Lower leg skin (tissue), 4 donors: ENCODE data around the gene NEUROD4. TPM values are rescaled to one million over a fixed set of nuclear protein-coding genes. Genes with fewer than 3 reads are reported as not detected.
"Not testable (repeated sequence)": the region's sequence is repeated elsewhere in the genome, so short reads cannot be mapped to it uniquely, and the experiment has no call there.

ENCODE experiments used
- DNase-seq, 2 donors: peaks; one replicate each; pipeline ENCODE4 v3.0.0-alpha.2; 2019; ENCODE audit warnings: low spot score in 2 of 2
- H3K4me3 ChIP-seq: fragments of 200-600 bp; sonication (generic); 2 replicates; pipeline ENCODE4 v1.5.1; 2017; ENCODE audit warnings: mild to moderate bottlenecking, low read depth; ENCODE audit not compliant: poor library complexity, severe bottlenecking
- CTCF ChIP-seq, 3 donors: fragments of 450-650 bp; IDR thresholded peaks; one replicate each; pipeline ENCODE4 v1.5.1; 2016; ENCODE audit warnings: antibody characterized with exemption in 3 of 3, mild to moderate bottlenecking in 3 of 3, moderate library complexity in 2 of 3
- POLR2A ChIP-seq, 2 donors: fragments of 450-650 bp; IDR thresholded peaks; one replicate each; pipeline ENCODE4 v1.6.1; 2016 to 2017; ENCODE audit warnings: antibody characterized with exemption in 2 of 2, mild to moderate bottlenecking in 1 of 2, moderate library complexity in 1 of 2
- WGBS, 2 donors: methylation state at CpG; one replicate each; pipeline ENCODE4 v1.1.5; 2018; 5-methylcytosine and 5-hydroxymethylcytosine counted together
- intact Hi-C: fragments of 100-400 bp; cut with DNase I; formaldehyde crosslinking; loops from one replicate; pipeline ENCODE4 v1.15.0; 2023; ENCODE audit warnings: low total_unique reads
- total RNA-seq, 4 donors: library from RNA; depleted of rRNA; stranded (reverse); fragments of >200 nt; gene quantifications; one replicate each; pipeline ENCODE4 v1.1.0, GENCODE V29; 2016

NEUROD4 gene
- total RNA-seq, 4 donors from 2014 or later: not detected

GRCh38 chr12:54984658-54985376 is 35.0 kb upstream of the NEUROD4 start, which contains the start of gene TESPA1:
TESPA1 (minus strand) TSS chr12:54984762; CDS start chr12:54974562, 10,200 bp downstream.
- no peak for TF ChIP-seq CTCF (IDR thresholded peaks at IDR 0.05)
- TF ChIP-seq POLR2A (IDR thresholded peaks at IDR 0.05): no peak
- intact Hi-C loops: no loop called here
- WGBS, 2 donors: 54 to 55% methylated on average over 12 of the region's 12 CpGs
- peak; percentile 62 to 91 for DNase-seq
- no peak within 1 kb of the TSS for H3K4me3 ChIP-seq

- WGBS, 2 donors: 88 to 95% methylated on average over 3 of the region's 3 CpGs
- DNase-seq, H3K4me3 ChIP-seq, intact Hi-C loops: not testable (repeated sequence)
Measured at GRCh38 chr12:54986773-54987172, 33.0 kb upstream of the NEUROD4 start.

- no peak for DNase-seq
- intact Hi-C loops: no loop called here
- TF ChIP-seq CTCF (IDR thresholded peaks at IDR 0.05) (no peak), POLR2A (IDR thresholded peaks at IDR 0.05) (no peak)
- WGBS, 2 donors: 67 to 90% methylated on average over 4 of the region's 4 CpGs
- no peak overlapping the region for H3K4me3 ChIP-seq
Measured at GRCh38 chr12:54987611-54988231, 32.1 kb upstream of the NEUROD4 start.

- H3K4me3 ChIP-seq: no peak overlapping the region
- 32 to 33% methylated on average over 1 of the region's 1 CpG for WGBS, 2 donors
- DNase-seq: peak in 1 of 2 donors; percentile 34
- no peak for TF ChIP-seq CTCF (IDR thresholded peaks at IDR 0.05)
- no peak for TF ChIP-seq POLR2A (IDR thresholded peaks at IDR 0.05)
- intact Hi-C loops: no loop called here
Measured at GRCh38 chr12:54988402-54989054, 31.2 kb upstream of the NEUROD4 start.

- WGBS, 2 donors: 48 to 65% methylated on average over 1 of the region's 1 CpG
- no peak for DNase-seq
- no peak overlapping the region for H3K4me3 ChIP-seq
- intact Hi-C loops: loop anchor here (5.0 kb wide), 1 partner anchor 87 kb away; no protein-coding TSS in a partner anchor
- TF ChIP-seq POLR2A (IDR thresholded peaks at IDR 0.05): no peak
- TF ChIP-seq CTCF (IDR thresholded peaks at IDR 0.05): no peak
Measured at GRCh38 chr12:54989829-54990228, 29.9 kb upstream of the NEUROD4 start.
